Panc1 (cell line): Measurements from ENCODE around the gene TRAPPC2B.

Experiments
- POLR2AphosphoS5 ChIP-seq: IDR thresholded peaks from 2 replicates; pipeline ENCODE4 v1.6.1; 2012; ENCODE audit warnings: mild to moderate bottlenecking, low read depth, low read length, moderate library complexity
- REST ChIP-seq, 2 experiments: IDR thresholded peaks; 2 replicates each; pipeline ENCODE4 v1.6.1; 2011 to 2012; ENCODE audit warnings: low read depth in 2 of 2, control low read depth in 1 of 2, low read length in 1 of 2, mild to moderate bottlenecking in 1 of 2, moderate library complexity in 1 of 2; ENCODE audit not compliant: insufficient read depth in 1 of 2
- SIN3A ChIP-seq: IDR thresholded peaks from 2 replicates; pipeline ENCODE4 v1.6.1; 2012; ENCODE audit warnings: low read depth, mild to moderate bottlenecking, low read length, moderate library complexity, borderline replicate concordance; ENCODE audit not compliant: insufficient read depth
- TCF7L2 ChIP-seq: IDR thresholded peaks from 2 replicates; pipeline ENCODE4 v1.6.1; 2011; ENCODE audit warnings: mild to moderate bottlenecking, low read depth, low read length, inconsistent platforms
- TF ChIP-seq, protein P1 (sequence below): fragments of 450-650 bp; IDR thresholded peaks from 2 replicates; pipeline ENCODE4 v1.5.1; 2017; ENCODE audit warnings: mild to moderate bottlenecking

DNA sequence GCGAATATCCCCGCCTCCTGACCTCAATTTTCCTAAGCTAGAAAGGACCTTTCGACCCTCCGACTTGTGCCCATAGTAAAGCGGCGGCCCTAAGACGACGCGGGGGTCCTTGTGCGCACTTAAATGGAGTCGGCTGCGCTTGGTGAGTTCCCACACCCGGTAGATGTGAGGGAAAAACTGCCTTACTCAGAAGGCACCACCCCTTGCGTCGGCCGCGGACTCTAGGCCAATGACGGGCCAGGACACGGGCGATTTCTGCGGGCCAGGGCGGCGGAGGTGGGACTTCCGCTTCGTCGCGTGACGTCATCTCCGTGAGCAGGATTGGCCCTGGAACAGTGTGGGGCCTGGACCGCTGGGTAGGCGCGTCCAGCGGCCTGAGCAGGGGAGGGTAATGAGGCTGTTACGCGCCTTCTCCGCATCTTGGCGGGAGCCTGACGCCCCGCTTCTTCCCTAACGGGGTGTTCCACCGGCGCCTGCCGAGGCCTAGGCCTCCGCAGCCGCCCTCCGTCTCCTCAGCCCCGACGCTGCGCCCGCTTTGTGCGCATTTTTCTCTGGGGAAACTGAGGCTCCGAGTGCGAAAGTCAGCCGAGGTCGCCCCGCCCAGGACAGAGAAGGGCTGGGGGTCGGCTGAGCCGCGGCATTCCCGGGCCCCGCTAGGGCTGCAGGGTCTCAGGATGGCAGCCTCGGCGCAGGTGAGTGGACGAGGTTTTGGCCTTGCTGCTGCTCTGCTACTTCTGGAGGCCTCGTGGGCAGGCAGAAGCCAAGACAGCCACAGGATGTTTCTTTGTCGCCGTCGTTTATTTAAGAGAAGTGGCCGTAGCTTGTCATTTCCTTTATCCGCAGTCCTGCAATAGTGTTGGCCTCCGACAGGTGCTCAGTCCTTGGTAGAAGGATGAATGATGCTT is 42.9 kb upstream of the TRAPPC2B start, which contains the start of gene ZNF543:
- TF ChIP-seq, protein P1, sequence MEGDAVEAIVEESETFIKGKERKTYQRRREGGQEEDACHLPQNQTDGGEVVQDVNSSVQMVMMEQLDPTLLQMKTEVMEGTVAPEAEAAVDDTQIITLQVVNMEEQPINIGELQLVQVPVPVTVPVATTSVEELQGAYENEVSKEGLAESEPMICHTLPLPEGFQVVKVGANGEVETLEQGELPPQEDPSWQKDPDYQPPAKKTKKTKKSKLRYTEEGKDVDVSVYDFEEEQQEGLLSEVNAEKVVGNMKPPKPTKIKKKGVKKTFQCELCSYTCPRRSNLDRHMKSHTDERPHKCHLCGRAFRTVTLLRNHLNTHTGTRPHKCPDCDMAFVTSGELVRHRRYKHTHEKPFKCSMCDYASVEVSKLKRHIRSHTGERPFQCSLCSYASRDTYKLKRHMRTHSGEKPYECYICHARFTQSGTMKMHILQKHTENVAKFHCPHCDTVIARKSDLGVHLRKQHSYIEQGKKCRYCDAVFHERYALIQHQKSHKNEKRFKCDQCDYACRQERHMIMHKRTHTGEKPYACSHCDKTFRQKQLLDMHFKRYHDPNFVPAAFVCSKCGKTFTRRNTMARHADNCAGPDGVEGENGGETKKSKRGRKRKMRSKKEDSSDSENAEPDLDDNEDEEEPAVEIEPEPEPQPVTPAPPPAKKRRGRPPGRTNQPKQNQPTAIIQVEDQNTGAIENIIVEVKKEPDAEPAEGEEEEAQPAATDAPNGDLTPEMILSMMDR = no peak
- TF ChIP-seq POLR2AphosphoS5 (peak; percentile 88), REST (IDR thresholded peaks at IDR 0.05; ENCODE audit: insufficient read depth in 1 of 2, low read depth in 2 of 2, low read length in 1 of 2) (peak in 1 of 2 experiments; percentile 44; a peak in 1 of 4 replicates), SIN3A (no peak), TCF7L2 (0 out of 2 replicates have a peak, but pooled peaks have one; percentile 58)
